Measurements from ENCODE around the gene PON3. TPM values are rescaled to one million over a fixed set of nuclear protein-coding genes. Genes with fewer than 3 reads are reported as not detected.

PON3 gene
- total and polyA plus RNA-seq, 2 of the 13 experiments (the other 11 are each of a cell fraction or from before 2014, with no cell fraction given) = 23.6 to 37.8 TPM

- intact Hi-C loops (cut with micrococcal nuclease; ENCODE audit: unreplicated experiment) (no loop called here), in situ Hi-C loops (cut with HindIII; ENCODE audit: extremely low pct_ligation_motif_present, low pct_unique_long_range_greater_than_20kb) (no loop called here)
- Histone ChIP-seq H3K4me1 (ENCODE audit: insufficient read depth, low read length) (peaks cover 15% of the 10 kb centered on the region), H3K4me3 (replicated peaks in 1 of 3; ENCODE audit: insufficient read depth in 1 of 3, low read depth in 2 of 3, low read length in 3 of 3) (no peak overlapping the region), H2AFZ (ENCODE audit: low read length) (no peak overlapping the region), H3K4me2 (ENCODE audit: low read depth, low read length) (no peak overlapping the region), H3K79me2 (ENCODE audit: insufficient read depth, low read length) (peaks cover 3% of the 10 kb centered on the region), H3K9ac (ENCODE audit: insufficient read depth, low read depth, low read length) (no peak overlapping the region), H3K36me3 (replicated peaks in 1 of 2; ENCODE audit: control insufficient read depth in 1 of 2, insufficient read depth in 2 of 2, low read length in 2 of 2) (peaks cover 8 to 75% of the 10 kb centered on the region in 2 experiments), H3K27me3 (ENCODE audit: control insufficient read depth in 1 of 2, insufficient read depth in 2 of 2, low read length in 2 of 2) (no peaks in the 10 kb centered on the region), H3K27ac (ENCODE audit: extremely low read length, insufficient read depth, low read length) (no peak overlapping the region), H4K20me1 (ENCODE audit: insufficient read depth, low read length) (no peaks in the 10 kb centered on the region; the same call in 1 of the 2 replicates), H3K9me3 (ENCODE audit: low read length) (no peaks in the 10 kb centered on the region)
- CTCF ChIA-PET (ENCODE audit: low intra/inter-chr PET ratio, low total read pairs) = no interaction called here
- DNase-seq (ENCODE audit: low spot score) (no peak), FAIRE-seq (no peak), ATAC-seq (no peak)
- POLR2A ChIA-PET = interaction anchor here (1.2 kb wide), 1 partner anchor 16 kb away, joined by 3 read pairs; the partner anchor contains the start of gene PON3
- no TSS peak for BruUV-seq (replicated peaks)
- 96% methylated on average over 4 of the region's 4 CpGs for WGBS (ENCODE audit: low lambda C conversion rate)
- TF ChIP-seq ELF3 (CRISPR knock-in tag; IDR thresholded peaks at IDR 0.05) = no peak
- no peak for TF ChIP-seq PBX3 (CRISPR knock-in tag; IDR thresholded peaks at IDR 0.05; ENCODE audit: borderline replicate concordance)
- no peak for TF ChIP-seq ZNF841 (CRISPR knock-in tag; IDR thresholded peaks at IDR 0.05; ENCODE audit: borderline replicate concordance)
- no peak for TF ChIP-seq ATF5 (CRISPR knock-in tag; IDR thresholded peaks at IDR 0.05; ENCODE audit: low read depth)
- no peak for TF ChIP-seq ZNF547 (CRISPR knock-in tag; IDR thresholded peaks at IDR 0.05)
- no peak for TF ChIP-seq ZBTB39 (CRISPR knock-in tag; IDR thresholded peaks at IDR 0.05)
- TF ChIP-seq SAFB2 (CRISPR knock-in tag; IDR thresholded peaks at IDR 0.05; ENCODE audit: borderline replicate concordance, low read depth) = no peak
- no peak for TF ChIP-seq THAP8 (CRISPR knock-in tag; IDR thresholded peaks at IDR 0.05; ENCODE audit: borderline replicate concordance)
- no peak for TF ChIP-seq ZNF264 (CRISPR knock-in tag; IDR thresholded peaks at IDR 0.05)
- no peak for TF ChIP-seq ZBTB37 (CRISPR knock-in tag; IDR thresholded peaks at IDR 0.05)
- TF ChIP-seq FOSL2 (CRISPR knock-in tag; IDR thresholded peaks at IDR 0.05) = no peak
- no peak for TF ChIP-seq SNAPC4 (CRISPR knock-in tag; IDR thresholded peaks at IDR 0.05)
- no peak for TF ChIP-seq NAIF1 (CRISPR knock-in tag; IDR thresholded peaks at IDR 0.05; ENCODE audit: borderline replicate concordance)
Measured at GRCh38 chr7:95412075-95412474, 15.9 kb upstream of the PON3 start.

All from HepG2 (cell line).